Measurements from ENCODE around the gene GP5.

Gene GP5

DNA sequence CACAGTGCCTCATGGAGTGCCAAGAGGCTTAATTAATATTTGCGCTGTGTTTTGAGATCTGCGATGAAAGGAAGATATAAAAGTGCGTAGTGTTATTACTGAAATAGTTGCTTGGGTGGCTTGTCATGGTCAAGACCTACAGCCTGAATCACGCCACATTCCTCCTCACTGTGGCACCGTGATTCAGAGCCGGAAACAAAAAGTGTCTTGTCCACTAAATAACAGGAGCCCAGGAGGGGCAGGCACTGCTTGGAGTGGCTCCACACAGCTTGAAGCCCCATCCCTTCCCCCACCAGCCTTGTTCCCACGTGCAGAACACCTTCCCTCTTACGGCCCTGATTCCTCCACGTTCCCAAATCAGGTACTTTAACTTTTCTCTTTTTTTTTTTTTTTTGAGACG, 28.3 kb downstream of the GP5 start:
- Histone ChIP-seq H3K27me3 (peaks cover 10% of the 10 kb centered on the region; the same call in 1 of the 2 replicates), H3K4me2 (peak overlapping the region; percentile 84), H3K9ac (0 out of 2 replicates have a peak overlapping the region, but pooled peaks have one; percentile 27), H3K9me3 (no peaks in the 10 kb centered on the region), H3K27ac (peak overlapping the region; percentile 91), H4K20me1 (no peaks in the 10 kb centered on the region), H3K4me3 (no peak overlapping the region), H3K4me1 (peaks cover 69% of the 10 kb centered on the region), H3K36me3 (no peaks in the 10 kb centered on the region)
- no peak for TF ChIP-seq Cebpa-rat (IDR thresholded peaks at IDR 0.05)

DNA sequence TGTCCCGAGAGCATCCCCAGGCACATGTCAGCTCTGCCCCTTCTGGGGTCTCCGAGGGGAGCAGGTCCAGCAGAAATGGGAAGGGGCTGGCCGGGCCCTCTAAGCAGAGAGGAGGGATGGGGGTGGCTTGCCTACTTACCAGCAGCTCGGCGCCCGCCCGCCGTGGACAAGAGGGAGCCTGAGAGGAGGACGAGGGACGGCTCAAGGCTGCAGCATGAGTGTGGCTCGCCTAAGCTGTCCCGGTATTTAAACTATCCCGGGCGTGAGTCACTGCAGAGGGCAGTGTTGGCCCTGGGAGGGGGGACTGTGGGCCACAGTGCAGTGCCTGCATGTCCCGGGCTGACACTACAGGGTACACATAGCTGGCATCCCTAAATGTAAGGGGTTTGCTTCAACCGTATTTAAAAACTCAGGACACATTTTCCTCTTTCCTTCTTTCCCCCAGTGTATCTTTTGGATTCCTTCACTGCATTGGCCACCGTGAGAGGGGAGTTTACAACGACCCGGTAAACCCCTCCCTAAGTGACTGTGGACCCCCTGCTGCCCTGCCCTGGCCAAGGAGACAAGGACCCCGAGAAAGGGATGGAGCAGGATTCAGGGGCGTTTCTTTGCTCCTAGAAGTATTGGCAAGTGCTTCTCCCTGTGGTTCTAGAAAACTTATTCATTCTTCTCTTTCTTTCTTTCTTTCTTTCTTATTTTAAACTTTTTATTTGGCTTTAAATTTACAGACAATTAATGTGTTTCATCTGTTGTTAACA, 29.4 kb downstream of the GP5 start, which contains the start of gene LRRC15:
TSS of gene LRRC15 (minus strand) at position 222 of the 758 bp plus-strand sequence. CDS start 8,700 bp downstream, outside the sequence.
- no peaks in the 10 kb centered on the region for H3K36me3 ChIP-seq
- peak within 1 kb of the TSS; percentile 91 for H3K27ac ChIP-seq
- no peaks in the 10 kb centered on the region for H3K9me3 ChIP-seq
- H3K9ac ChIP-seq, result peak within 1 kb of the TSS; percentile 69
- H3K27me3 ChIP-seq, result peaks cover 10% of the 10 kb centered on the region; the same call in 1 of the 2 replicates
- H3K4me1 ChIP-seq, result peaks cover 76% of the 10 kb centered on the region
- no peaks in the 10 kb centered on the region for H4K20me1 ChIP-seq
- H3K4me2 ChIP-seq, result peak within 1 kb of the TSS; percentile 84
- H3K4me3 ChIP-seq, result peak within 1 kb of the TSS; percentile 59; the same call in 1 of the 2 replicates
- TF ChIP-seq Cebpa-rat (IDR thresholded peaks at IDR 0.05), result no peak

DNA sequence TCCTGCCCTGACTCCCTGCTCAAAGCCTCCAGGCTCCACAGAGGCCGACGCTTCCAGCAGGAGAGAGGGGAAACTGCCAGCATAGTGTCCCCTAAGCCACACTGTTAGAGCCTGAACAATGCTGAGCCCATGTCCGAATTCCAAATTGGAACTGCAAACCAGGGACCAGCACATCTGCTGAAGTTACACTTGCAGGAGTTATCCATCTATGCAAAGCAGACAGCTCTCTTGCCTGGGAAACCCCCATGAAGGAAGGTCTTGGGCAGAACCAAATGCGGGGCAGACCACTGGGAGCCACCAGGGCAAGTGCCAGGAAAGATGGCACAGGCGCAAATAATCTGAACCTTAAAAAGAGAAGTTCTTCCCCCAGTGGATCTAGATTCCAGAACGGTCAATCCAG, 30.1 kb downstream of the GP5 start:
- Histone ChIP-seq H3K36me3 (no peaks in the 10 kb centered on the region), H3K9me3 (no peaks in the 10 kb centered on the region), H3K4me3 (peak overlapping the region; percentile 59; the same call in 1 of the 2 replicates), H3K4me2 (peak overlapping the region; percentile 84), H3K27ac (peak overlapping the region; percentile 91), H3K4me1 (peaks cover 78% of the 10 kb centered on the region), H3K9ac (peak overlapping the region; percentile 69), H4K20me1 (no peaks in the 10 kb centered on the region), H3K27me3 (peaks cover 10% of the 10 kb centered on the region; the same call in 1 of the 2 replicates)
- no peak for TF ChIP-seq Cebpa-rat (IDR thresholded peaks at IDR 0.05)

GRCh38 chr3:194367992-194368841, 30.8 kb downstream of the GP5 start:
- Histone ChIP-seq H3K4me3 (peak overlapping the region; percentile 59; the same call in 1 of the 2 replicates), H3K27ac (peak overlapping the region; percentile 91), H3K9me3 (no peaks in the 10 kb centered on the region), H3K27me3 (peaks cover 10% of the 10 kb centered on the region; the same call in 1 of the 2 replicates), H4K20me1 (no peaks in the 10 kb centered on the region), H3K4me1 (peaks cover 83% of the 10 kb centered on the region), H3K9ac (peak overlapping the region; percentile 72), H3K4me2 (peak overlapping the region; percentile 84), H3K36me3 (no peaks in the 10 kb centered on the region)
- TF ChIP-seq Cebpa-rat (IDR thresholded peaks at IDR 0.05), result no peak

GRCh38 chr3:194365978-194366490, 33.0 kb downstream of the GP5 start:
- no peaks in the 10 kb centered on the region; the same call in 1 of the 2 replicates for H3K36me3 ChIP-seq
- H3K4me1 ChIP-seq, result peaks cover 99% of the 10 kb centered on the region
- no peaks in the 10 kb centered on the region for H4K20me1 ChIP-seq
- H3K4me2 ChIP-seq, result peak overlapping the region; percentile 84
- H3K27ac ChIP-seq, result peak overlapping the region; percentile 91
- TF ChIP-seq Cebpa-rat (IDR thresholded peaks at IDR 0.05), result no peak
- H3K9ac ChIP-seq, result 0 out of 2 replicates have a peak overlapping the region, but pooled peaks have one; percentile 45
- H3K4me3 ChIP-seq, result no peak overlapping the region; the same call in 1 of the 2 replicates
- H3K9me3 ChIP-seq, result no peaks in the 10 kb centered on the region; the same call in 1 of the 2 replicates
- peaks cover 10% of the 10 kb centered on the region; the same call in 1 of the 2 replicates for H3K27me3 ChIP-seq

GRCh38 chr3:194365526-194365925, 33.5 kb downstream of the GP5 start:
- H3K27ac ChIP-seq, result peak overlapping the region; percentile 91
- peaks cover 10% of the 10 kb centered on the region; the same call in 1 of the 2 replicates for H3K27me3 ChIP-seq
- no peaks in the 10 kb centered on the region for H4K20me1 ChIP-seq
- no peak overlapping the region; the same call in 1 of the 2 replicates for H3K4me3 ChIP-seq
- peak overlapping the region; percentile 84 for H3K4me2 ChIP-seq
- H3K9ac ChIP-seq, result peak overlapping the region; percentile 45; the same call in 1 of the 2 replicates
- H3K36me3 ChIP-seq, result peaks cover 3% of the 10 kb centered on the region; the same call in 1 of the 2 replicates
- peaks cover 5% of the 10 kb centered on the region for H3K9me3 ChIP-seq
- TF ChIP-seq Cebpa-rat (IDR thresholded peaks at IDR 0.05), result no peak
- peaks cover 99% of the 10 kb centered on the region for H3K4me1 ChIP-seq

GRCh38 chr3:194364652-194365434, 34.2 kb downstream of the GP5 start:
- no peaks in the 10 kb centered on the region for H4K20me1 ChIP-seq

GRCh38 chr3:194364314-194364651, 34.8 kb downstream of the GP5 start:
- H3K9ac ChIP-seq, result no peak overlapping the region
- H3K4me1 ChIP-seq, result peaks cover 99% of the 10 kb centered on the region
- H3K27me3 ChIP-seq, result peaks cover 3% of the 10 kb centered on the region; the same call in 1 of the 2 replicates
- H4K20me1 ChIP-seq, result no peaks in the 10 kb centered on the region
- H3K9me3 ChIP-seq, result peaks cover 14% of the 10 kb centered on the region
- no peak overlapping the region for H3K4me3 ChIP-seq
- TF ChIP-seq Cebpa-rat (IDR thresholded peaks at IDR 0.05), result no peak
- H3K4me2 ChIP-seq, result peak overlapping the region; percentile 84
- peak overlapping the region; percentile 91 for H3K27ac ChIP-seq
- peaks cover 15% of the 10 kb centered on the region; the same call in 1 of the 2 replicates for H3K36me3 ChIP-seq

More at GRCh38 chr3:194364652-194365434, 34.2 kb downstream of the GP5 start:
- Histone ChIP-seq H3K9me3 (peaks cover 12% of the 10 kb centered on the region), H3K27ac (peak overlapping the region; percentile 91), H3K36me3 (peaks cover 10% of the 10 kb centered on the region; the same call in 1 of the 2 replicates), H3K9ac (peak overlapping the region; percentile 45; the same call in 1 of the 2 replicates), H3K4me1 (peaks cover 99% of the 10 kb centered on the region), H3K4me2 (peak overlapping the region; percentile 84), H3K27me3 (peaks cover 9% of the 10 kb centered on the region; the same call in 1 of the 2 replicates), H3K4me3 (no peak overlapping the region)
- TF ChIP-seq Cebpa-rat (IDR thresholded peaks at IDR 0.05), result no peak
